Choroid plexus epithelial cell (primary cell): ENCODE data around the gene SERPINA12.

Experiments used
- DNase-seq: peaks from one replicate; pipeline ENCODE4 v3.0.0-alpha.2; 2010; ENCODE audit warnings: low read depth
- H3K4me3 ChIP-seq: 2 replicates; pipeline ENCODE4 v1.5.1; 2011; ENCODE audit warnings: low read depth, mild to moderate bottlenecking, control low read depth, low read length, moderate library complexity
- TF ChIP-seq, protein P1 (sequence below): conservative IDR thresholded peaks from 2 replicates; pipeline ENCODE4 v1.5.1; 2011; ENCODE audit warnings: low read depth, mild to moderate bottlenecking, control low read depth, inconsistent platforms, low read length, moderate library complexity

SERPINA12 gene

DNA sequence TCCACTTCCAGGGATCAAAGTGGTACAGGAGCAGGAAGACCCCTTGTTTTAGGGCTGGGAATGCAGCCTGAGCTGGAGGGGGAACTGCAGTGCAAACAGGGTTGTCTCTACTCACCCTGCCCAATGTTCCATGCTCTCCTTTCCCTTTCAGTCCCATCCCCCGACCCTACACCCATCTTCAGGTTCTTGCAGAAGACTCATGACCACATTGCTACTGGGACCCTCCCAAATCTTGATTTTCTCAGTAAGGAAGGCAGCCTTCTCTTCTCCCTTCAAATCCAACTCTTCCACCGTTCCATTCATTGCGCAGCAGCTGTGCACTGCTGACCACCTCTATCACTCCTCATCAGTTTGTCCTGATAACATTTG, 58.6 kb downstream of the SERPINA12 start:
- no peak for DNase-seq
- TF ChIP-seq, protein P1, sequence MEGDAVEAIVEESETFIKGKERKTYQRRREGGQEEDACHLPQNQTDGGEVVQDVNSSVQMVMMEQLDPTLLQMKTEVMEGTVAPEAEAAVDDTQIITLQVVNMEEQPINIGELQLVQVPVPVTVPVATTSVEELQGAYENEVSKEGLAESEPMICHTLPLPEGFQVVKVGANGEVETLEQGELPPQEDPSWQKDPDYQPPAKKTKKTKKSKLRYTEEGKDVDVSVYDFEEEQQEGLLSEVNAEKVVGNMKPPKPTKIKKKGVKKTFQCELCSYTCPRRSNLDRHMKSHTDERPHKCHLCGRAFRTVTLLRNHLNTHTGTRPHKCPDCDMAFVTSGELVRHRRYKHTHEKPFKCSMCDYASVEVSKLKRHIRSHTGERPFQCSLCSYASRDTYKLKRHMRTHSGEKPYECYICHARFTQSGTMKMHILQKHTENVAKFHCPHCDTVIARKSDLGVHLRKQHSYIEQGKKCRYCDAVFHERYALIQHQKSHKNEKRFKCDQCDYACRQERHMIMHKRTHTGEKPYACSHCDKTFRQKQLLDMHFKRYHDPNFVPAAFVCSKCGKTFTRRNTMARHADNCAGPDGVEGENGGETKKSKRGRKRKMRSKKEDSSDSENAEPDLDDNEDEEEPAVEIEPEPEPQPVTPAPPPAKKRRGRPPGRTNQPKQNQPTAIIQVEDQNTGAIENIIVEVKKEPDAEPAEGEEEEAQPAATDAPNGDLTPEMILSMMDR = no peak
- no peak overlapping the region for H3K4me3 ChIP-seq

DNA sequence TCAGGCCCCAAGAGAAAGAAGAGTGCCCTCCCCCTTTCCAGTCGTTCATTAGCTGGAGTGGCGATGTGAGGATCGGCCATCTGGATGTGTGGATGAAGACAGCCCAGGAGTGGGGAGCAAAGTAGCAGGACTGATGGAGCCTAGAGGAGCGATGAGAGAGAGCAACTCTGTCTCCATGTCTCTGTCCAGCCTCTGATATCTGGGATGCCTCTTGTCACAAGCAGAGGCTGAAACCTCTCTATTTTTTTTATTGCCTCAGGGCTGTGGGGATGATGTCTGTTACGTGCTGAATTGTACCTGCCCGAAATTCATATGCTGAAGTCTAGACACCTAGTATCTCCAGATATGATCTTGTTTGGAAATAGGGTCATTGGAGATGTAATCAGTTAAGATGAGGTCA, 59.3 kb downstream of the SERPINA12 start:
- no peak overlapping the region for H3K4me3 ChIP-seq
- TF ChIP-seq, protein P1 = no peak
- no peak for DNase-seq

DNA sequence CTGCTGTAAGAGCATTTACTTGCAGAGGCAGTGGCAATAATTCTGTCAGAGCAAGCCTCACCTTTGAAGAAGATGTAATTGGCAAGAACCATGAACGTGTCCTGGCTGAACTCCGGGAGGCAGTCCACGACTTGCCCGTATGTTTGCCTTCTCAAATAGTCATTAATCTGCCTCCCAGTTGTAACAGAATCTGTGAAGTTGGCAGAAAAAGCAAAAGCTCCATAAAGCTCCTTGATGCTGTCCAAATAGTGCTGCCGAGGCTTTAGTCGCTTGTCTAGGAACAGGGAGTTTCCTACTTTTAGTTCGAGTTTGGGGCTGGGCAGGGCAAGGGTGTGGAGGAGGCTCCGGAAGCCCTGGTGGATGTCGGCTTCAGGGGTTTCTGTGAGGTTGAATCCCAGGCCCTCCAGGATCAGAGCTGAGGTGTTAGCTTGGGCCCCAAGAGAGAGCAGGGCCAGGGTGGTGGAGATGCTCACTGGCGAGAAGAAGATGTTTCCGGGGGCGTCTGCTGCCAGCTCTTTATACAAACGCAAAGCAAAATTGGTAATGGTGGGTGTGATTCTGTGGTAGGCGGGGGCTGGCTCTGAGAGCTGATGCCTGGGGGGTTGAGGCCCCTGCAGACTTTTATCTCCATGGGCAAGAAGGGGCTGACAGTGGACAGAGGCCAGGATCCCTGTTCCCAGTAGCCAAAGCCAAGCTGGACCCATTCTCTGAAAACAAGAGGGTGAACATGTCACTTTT, 61.0 kb downstream of the SERPINA12 start:
- TF ChIP-seq, protein P1 = no peak
- DNase-seq = no peak
- no peak overlapping the region for H3K4me3 ChIP-seq

DNA sequence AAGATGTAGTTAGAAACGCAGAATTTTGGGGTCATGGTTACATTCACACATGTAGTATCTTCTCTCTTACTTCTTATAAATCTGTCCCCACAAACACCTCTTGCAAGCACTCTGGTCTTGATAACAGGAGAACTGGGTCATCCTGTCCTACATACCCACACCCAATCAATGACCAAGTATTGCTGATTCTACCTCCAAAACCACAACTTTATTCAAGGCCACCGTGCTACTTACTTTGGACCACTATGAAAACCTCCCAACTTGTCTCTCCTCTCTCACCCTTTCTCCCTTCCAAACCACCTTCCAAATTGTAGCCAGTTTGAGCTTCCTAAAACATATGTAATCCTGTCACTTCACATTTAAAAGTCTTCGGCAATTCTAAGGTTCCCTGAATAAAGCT, 62.1 kb downstream of the SERPINA12 start:
- no peak overlapping the region for H3K4me3 ChIP-seq
- DNase-seq = no peak
- TF ChIP-seq, protein P1 = no peak

DNA sequence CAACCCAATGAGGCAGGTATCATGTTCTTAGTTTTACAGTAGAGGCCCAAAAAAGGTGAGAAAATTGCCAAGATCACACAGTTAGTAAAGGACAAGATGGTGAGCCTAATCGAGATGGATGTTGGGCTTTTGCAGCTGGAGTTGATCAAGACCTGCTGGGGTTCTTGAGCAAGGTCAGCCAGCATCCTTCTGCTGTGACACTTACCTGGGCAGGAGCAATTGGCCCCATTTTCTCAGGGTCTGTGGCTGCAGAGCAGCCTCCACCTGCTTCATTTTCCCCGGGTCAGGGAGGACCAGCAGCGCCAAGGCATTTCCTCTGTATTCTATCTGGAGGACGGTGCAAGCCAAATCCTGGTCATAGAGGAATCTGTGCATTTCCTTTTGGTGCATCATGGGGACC, 63.1 kb downstream of the SERPINA12 start:
- H3K4me3 ChIP-seq = no peak overlapping the region
- TF ChIP-seq, protein P1 = no peak
- DNase-seq = no peak

DNA sequence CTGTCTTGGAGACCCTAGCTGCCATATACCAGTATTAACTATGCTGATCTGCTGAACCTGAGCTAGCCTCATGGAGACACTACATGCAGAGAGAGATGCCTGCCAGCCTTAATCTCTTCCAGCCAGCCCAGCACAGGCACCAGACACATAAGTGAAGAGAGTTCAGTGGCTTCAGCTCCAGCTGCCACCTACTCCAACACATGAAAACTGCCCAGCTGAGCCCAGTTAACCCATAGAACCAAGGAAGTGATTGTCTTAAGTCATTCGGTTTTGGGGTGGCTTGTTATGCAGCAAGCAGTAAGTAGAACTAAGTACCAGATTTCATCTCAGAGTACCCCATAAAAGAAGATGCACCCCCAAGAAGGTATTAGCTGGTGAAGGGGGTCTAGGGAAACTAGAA, 64.3 kb downstream of the SERPINA12 start:
- no peak overlapping the region for H3K4me3 ChIP-seq
- TF ChIP-seq, protein P1 = no peak
- no peak for DNase-seq

DNA sequence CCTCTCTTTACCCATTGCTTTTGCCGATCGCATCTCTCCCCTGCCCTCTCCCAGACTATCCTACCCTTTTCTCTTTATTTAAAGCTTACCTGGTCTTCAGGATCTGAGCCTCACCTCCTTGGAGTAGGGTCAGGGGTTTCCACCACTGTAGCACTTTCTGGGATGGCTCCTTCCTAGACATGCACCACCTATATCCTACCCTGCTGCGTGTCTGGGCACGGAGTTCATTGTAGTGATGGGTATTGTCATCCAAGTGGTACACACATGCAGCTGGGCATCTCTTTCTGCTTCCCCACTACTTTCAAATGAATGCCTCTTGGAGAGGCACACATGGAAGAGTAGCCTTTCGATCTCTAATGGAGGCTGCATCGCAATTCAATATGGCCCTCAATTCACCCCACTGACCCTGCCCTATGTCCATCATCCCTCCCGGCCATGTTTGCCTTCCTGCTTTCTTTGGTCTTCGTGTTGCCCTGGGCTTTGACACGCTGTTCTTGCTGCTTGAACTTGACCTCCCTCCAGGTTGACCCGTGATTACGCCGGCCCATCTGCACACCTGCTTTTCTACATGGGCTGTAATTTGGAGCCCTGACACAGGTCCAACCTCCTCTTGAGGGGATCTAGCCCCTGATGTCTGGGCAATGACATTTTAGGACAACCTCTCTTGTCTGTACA, 67.6 kb downstream of the SERPINA12 start:
- no peak overlapping the region for H3K4me3 ChIP-seq
- DNase-seq = no peak
- TF ChIP-seq, protein P1 = no peak
